Upper lobe of left lung (tissue), 6 donors: Measurements from ENCODE around the gene ERCC8. TPM values are rescaled to one million over a fixed set of nuclear protein-coding genes. Genes with fewer than 3 reads are reported as not detected.

Source experiments
- ATAC-seq, 2 donors: fragments of 200-7000 bp; cut with Tn5 transposase; one replicate each; pipeline ENCODE4 v1.9.1; 2022; ENCODE audit warnings: mild to moderate bottlenecking in 2 of 2, moderate library complexity in 2 of 2; ENCODE audit not compliant: low FRiP score in 2 of 2
- DNase-seq, 2 donors: peaks; one replicate each; pipeline ENCODE4 v3.0.0-alpha.2; 2019 to 2020
- H3K27ac ChIP-seq, 4 donors: fragments of 200-600 bp; sonication (generic); one replicate each; pipeline ENCODE4 v1.5.1; 2016 to 2019
- H3K27me3 ChIP-seq, 4 donors: fragments of 200-600 bp; sonication (generic); one replicate each; pipeline ENCODE4 v1.5.1; 2017 to 2019
- H3K36me3 ChIP-seq, 4 donors: fragments of 200-600 bp; sonication (generic); one replicate each; pipeline ENCODE4 v1.5.1; 2016 to 2019
- H3K4me1 ChIP-seq, 4 donors: fragments of 200-600 bp; sonication (generic); one replicate each; pipeline ENCODE4 v1.5.1; 2018 to 2019
- H3K4me3 ChIP-seq, 4 donors: fragments of 200-600 bp; sonication (generic); one replicate each; pipeline ENCODE4 v1.5.1; 2017 to 2019; ENCODE audit warnings: mild to moderate bottlenecking in 2 of 4, moderate library complexity in 1 of 4
- H3K9me3 ChIP-seq, 4 donors: fragments of 200-600 bp; sonication (generic); one replicate each; pipeline ENCODE4 v1.5.1; 2018 to 2019
- CTCF ChIP-seq, 6 experiments: fragments of 450-650 bp in 4 of 6; fragments of 200-600 bp in 2 of 6; sonication (generic) in 2 of 6; IDR thresholded peaks; one replicate each; pipeline ENCODE4 v1.5.1; 2016 to 2019; ENCODE audit warnings: antibody characterized with exemption in 6 of 6
- EP300 ChIP-seq, 4 donors: sonication (generic); formaldehyde crosslinking; IDR thresholded peaks; one replicate each; pipeline ENCODE4 v1.5.1; 2017; ENCODE audit warnings: antibody characterized with exemption in 4 of 4, control low read depth in 2 of 4
- POLR2A ChIP-seq, 4 donors: fragments of 450-650 bp; IDR thresholded peaks; one replicate each; pipeline ENCODE4 v1.5.1; 2016 to 2017; ENCODE audit warnings: antibody characterized with exemption in 4 of 4, mild to moderate bottlenecking in 2 of 4
- POLR2AphosphoS5 ChIP-seq, 2 donors: sonication (generic); formaldehyde crosslinking; IDR thresholded peaks; one replicate each; pipeline ENCODE4 v1.5.1; 2017; ENCODE audit warnings: antibody characterized with exemption in 2 of 2
- WGBS, 2 donors: methylation state at CpG; one replicate each; pipeline ENCODE4 v1.1.5; 2017 to 2018; 5-methylcytosine and 5-hydroxymethylcytosine counted together
- total RNA-seq, 6 donors: library from RNA; depleted of rRNA in 4 of 6; stranded (reverse); fragments of >200 nt in 4 of 6; gene quantifications; one replicate each; pipeline versions ENCODE4 v1.1.0 to v1.2.1, GENCODE V29; 2016 to 2021
- donor health status: DM: no; HTN: no; CAD: no; lungs with moderate emphysema.
- donor health status: DM: no; HTN: yes; CAD: no; lungs with severe emphysema.

ERCC8 gene
- total RNA-seq, 6 donors from 2014 or later = 5.8 to 17.2 (median 11.2) TPM

GRCh38 chr5:60827201-60827600 lies 117.7 kb downstream of the ERCC8 start:
- Histone ChIP-seq H3K27me3 (no peaks in the 10 kb centered on the region), H3K4me1 (no peaks in the 10 kb centered on the region), H3K9me3 (no peaks in the 10 kb centered on the region), H3K4me3 (no peak overlapping the region), H3K36me3 (no peaks in the 10 kb centered on the region), H3K27ac (no peak overlapping the region)
- no peak for TF ChIP-seq EP300 (IDR thresholded peaks at IDR 0.05)
- TF ChIP-seq POLR2AphosphoS5 (IDR thresholded peaks at IDR 0.05) = no peak
- no peak for TF ChIP-seq CTCF (IDR thresholded peaks at IDR 0.05)
- no peak for TF ChIP-seq POLR2A (IDR thresholded peaks at IDR 0.05)
- ATAC-seq (no peak), DNase-seq (no peak)
- whole genome bisulfite sequencing, 2 donors = 78 to 79% methylated on average over 1 of the region's 1 CpG

GRCh38 chr5:60826653-60827052 lies 118.2 kb downstream of the ERCC8 start:
- DNase-seq (no peak), ATAC-seq (no peak)
- TF ChIP-seq POLR2AphosphoS5 (IDR thresholded peaks at IDR 0.05) (no peak), EP300 (IDR thresholded peaks at IDR 0.05) (no peak), CTCF (IDR thresholded peaks at IDR 0.05) (no peak), POLR2A (IDR thresholded peaks at IDR 0.05) (no peak)
- H3K27me3 ChIP-seq = no peaks in the 10 kb centered on the region
- H3K9me3 ChIP-seq = no peaks in the 10 kb centered on the region
- no peak overlapping the region for H3K4me3 ChIP-seq
- H3K4me1 ChIP-seq = no peaks in the 10 kb centered on the region
- no peaks in the 10 kb centered on the region for H3K36me3 ChIP-seq
- no peak overlapping the region for H3K27ac ChIP-seq

Other genes starting within 250 kb of the ERCC8 start
- gene DEPDC1B, start 244.9 kb downstream of the ERCC8 start, total RNA-seq = 1 to 10 TPM in 1 of 6 donors, under 1 TPM in 4, not detected in 1; 0.49 to 3.1 (median 0.72) TPM
- 10 to 100 TPM in 2 of 6 donors, 1 to 10 TPM in 4; 1.9 to 17.7 (median 6.7) TPM for gene ELOVL7, start 100.8 kb downstream of the ERCC8 start, total RNA-seq
- 10 to 100 TPM in 5 of 6 donors, not detected in 1; 14.2 to 41.6 (median 20.5) TPM for gene NDUFAF2, start 135 bp upstream of the ERCC8 start, total RNA-seq
- gene SMIM15, start 217.4 kb upstream of the ERCC8 start, total RNA-seq = 10 to 100 TPM in 4 of 6 donors, 1 to 10 TPM in 2; 6.4 to 51.1 (median 35.3) TPM